ENCODE results near the gene TMCC2.
A peak's percentile ranks its signal among the peaks of the same experiment; 100 is the strongest.
"Not testable (repeated sequence)": the region's sequence is repeated elsewhere in the genome, so short reads cannot be mapped to it uniquely, and the experiment has no call there.

Gene TMCC2

DNA sequence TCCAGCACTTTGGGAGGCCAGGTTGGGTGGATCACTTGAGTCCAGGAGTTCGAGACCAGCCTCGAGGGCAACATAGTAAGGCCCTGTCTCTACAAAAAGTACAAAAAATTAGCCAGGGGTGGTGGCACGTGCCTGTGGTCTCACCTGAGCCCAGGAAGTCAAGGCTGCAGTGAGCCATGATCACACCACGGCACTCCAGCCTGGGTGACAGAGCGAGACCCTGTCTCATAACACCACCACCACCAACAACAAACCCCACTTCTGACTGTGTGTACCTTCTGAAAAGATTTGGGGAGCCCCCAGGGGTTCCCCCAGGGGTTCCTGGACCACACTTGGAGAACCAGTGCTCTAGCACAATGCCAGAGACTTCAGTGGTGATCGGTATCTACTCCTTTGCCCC is 63.9 kb downstream of the TMCC2 start:
- ATAC-seq (peak; percentile 33), DNase-seq (peak in 1 of 2 donors; percentile 46)
- H3K27me3 Mint-ChIP-seq: no peaks in the 10 kb centered on the region
- H3K4me1 Mint-ChIP-seq: peaks cover 86% of the 10 kb centered on the region
- H3K9me3 Mint-ChIP-seq: no peaks in the 10 kb centered on the region
- no peak overlapping the region for H3K27ac Mint-ChIP-seq
- no peak overlapping the region for H3K4me3 Mint-ChIP-seq

DNA sequence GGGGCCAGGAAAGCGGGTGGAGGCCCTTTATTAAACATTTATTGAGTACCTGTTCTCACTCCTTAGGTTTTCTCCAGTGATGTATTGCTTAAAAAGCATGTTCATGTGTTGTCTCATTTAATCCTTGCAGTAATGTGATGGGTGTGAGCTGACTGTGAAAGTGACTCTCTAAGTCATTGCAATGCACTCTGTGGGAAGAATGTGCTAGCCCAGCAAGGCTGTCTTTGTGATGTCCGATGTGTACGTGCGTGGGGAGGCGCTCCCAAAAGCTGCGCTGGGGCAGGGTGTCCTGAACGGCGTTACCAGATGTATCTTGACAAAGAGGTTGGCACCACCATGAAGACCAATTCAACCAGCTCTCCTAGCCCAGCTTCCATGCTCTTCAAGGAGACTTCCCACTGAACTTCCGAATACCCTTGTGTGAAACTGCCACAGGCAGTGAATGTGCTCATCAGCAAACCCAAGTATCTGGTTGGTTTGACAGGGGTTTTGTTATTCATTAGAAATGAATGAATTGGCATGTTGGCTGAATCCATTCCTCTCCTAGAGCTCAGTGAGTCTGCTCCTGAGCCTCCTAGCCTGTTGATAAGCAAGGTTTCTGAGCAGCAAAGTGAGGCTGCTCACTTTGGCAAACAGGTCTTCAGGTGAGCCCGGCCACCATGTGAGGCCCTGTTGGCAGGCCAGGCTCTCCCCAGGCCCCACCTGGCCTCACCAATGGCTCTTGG is 65.8 kb downstream of the TMCC2 start:
- H3K4me1 Mint-ChIP-seq: peaks cover 86% of the 10 kb centered on the region
- no peaks in the 10 kb centered on the region for H3K27me3 Mint-ChIP-seq
- ATAC-seq (no peak), DNase-seq (no peak)
- H3K9me3 Mint-ChIP-seq: no peaks in the 10 kb centered on the region
- H3K4me3 Mint-ChIP-seq: no peak overlapping the region
- H3K27ac Mint-ChIP-seq: no peak overlapping the region

DNA sequence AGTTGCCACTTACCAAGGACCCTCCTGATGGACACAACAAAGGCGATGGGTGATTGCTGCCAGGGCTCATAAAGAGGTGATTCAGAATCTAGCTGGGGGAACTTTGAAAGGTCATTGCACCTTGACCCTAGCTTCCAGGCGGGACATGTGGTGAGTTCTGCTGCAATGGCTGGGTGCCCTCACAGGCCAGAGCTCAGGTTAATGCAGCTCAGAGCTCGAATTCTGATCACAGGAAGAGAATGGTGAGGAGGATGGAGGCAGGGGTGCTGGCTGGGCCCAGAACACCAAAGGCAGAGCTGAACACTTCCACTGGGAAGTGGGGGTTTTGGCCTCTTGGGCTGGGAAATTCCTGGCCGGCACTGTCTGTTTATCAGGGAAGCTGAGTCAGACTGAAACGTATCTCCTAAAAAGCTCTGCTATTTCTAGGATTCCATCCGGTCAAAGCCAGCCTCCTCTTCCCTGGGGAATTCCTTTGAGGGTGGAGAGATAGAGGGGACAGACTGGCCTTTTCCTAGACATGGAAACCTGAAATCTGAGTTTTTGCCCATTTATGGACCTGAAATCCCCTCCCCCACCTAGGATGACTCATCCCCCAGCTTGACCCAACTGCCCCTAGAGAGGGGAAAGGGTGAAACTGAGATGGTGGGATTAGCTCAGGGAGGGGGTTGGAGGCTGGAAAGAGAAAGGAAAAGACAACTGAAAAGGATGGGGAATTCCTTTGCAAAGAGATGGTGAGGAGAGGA is 66.6 kb downstream of the TMCC2 start:
- H3K9me3 Mint-ChIP-seq: no peaks in the 10 kb centered on the region
- H3K27me3 Mint-ChIP-seq: no peaks in the 10 kb centered on the region
- H3K27ac Mint-ChIP-seq: peak overlapping the region in 1 of 2 donors; percentile 59
- H3K4me1 Mint-ChIP-seq: peaks cover 86% of the 10 kb centered on the region
- ATAC-seq (no peak), DNase-seq (no peak)
- H3K4me3 Mint-ChIP-seq: peak overlapping the region in 1 of 2 donors; percentile 13

DNA sequence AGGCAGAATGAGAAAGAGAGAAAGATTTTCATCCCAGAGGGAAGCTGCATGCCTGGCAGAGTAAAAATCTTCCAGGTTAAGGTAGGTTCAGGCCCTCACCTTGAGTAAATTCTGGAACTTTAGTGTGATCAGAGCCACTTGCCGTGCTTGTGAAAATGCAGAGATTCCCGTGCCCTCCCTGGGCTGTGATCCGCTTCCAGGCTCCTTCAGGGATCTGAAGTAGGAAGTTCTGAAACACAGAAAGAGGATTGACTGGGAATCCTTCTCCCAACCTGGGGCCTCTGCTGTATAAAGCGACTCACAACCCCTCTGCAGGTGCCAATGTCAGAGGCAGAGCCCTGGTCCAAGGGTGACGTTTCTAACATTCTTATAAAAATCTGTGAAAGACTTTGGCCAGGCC is 67.2 kb downstream of the TMCC2 start:
- no peaks in the 10 kb centered on the region for H3K27me3 Mint-ChIP-seq
- no peak overlapping the region for H3K4me3 Mint-ChIP-seq
- ATAC-seq: no peak
- no peaks in the 10 kb centered on the region for H3K9me3 Mint-ChIP-seq
- DNase-seq: no peak
- no peak overlapping the region for H3K27ac Mint-ChIP-seq
- H3K4me1 Mint-ChIP-seq: peaks cover 83% of the 10 kb centered on the region

DNA sequence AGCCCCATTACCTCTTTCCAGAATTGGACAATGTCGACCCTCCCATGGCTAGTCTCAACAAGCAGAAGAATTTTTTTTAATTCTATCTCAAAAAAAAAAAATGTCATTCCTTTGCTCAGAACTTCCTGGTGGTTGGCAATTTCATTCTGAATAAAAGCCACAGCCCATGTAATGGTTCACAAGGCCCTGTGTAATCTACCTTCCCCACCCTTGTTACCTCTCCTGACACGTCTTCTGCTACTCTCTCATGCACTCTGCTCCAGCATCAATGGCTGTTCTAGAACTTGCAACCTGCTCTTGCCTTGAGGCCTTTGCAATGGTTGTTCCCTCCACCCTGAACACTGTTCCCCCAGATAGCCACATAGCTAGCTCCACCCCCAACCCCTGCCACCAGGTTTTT is 68.4 kb downstream of the TMCC2 start:
- DNase-seq (no peak), ATAC-seq (no peak)
- H3K4me3 Mint-ChIP-seq: peak overlapping the region in 1 of 2 donors; percentile 11
- peak overlapping the region in 1 of 2 donors; percentile 53 for H3K27ac Mint-ChIP-seq
- H3K4me1 Mint-ChIP-seq: peaks cover 90% of the 10 kb centered on the region
- H3K9me3 Mint-ChIP-seq: no peaks in the 10 kb centered on the region
- H3K27me3 Mint-ChIP-seq: no peaks in the 10 kb centered on the region

DNA sequence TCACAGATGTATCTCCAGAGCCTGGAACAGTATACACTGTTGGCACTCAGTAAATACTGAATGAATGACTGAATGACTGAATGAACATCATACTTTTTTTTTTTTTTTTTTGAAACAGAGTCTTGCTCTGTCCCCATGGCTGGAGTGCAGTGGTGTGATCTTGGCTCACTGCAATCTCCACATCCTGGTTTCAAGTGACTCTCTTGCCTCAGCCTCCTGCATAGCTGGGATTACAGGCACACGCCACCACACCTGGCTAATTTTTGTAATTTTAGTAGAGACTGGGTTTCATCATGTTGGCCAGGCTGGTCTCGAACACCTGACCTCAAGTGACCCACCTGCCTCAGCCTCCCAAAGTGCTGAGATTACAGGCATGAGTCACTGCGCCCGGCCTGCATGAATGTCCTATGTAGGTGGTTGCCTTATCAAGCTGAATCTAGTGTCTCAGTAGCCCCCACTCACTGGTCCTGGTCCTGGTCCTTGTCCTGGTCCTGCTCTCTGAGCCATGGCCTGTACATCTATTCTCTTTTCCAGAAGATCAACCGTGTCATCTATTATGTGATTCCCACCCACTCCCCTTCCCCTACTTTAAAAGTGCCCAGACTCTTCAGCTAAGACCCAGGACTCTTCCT is 69.9 kb downstream of the TMCC2 start:
- DNase-seq, ATAC-seq, H3K9me3 Mint-ChIP-seq, H3K4me3 Mint-ChIP-seq, H3K27me3 Mint-ChIP-seq: not testable (repeated sequence)
- H3K4me1 Mint-ChIP-seq: peaks cover 92% of the 10 kb centered on the region
- H3K27ac Mint-ChIP-seq: peak overlapping the region; percentile 9 to 31

DNA sequence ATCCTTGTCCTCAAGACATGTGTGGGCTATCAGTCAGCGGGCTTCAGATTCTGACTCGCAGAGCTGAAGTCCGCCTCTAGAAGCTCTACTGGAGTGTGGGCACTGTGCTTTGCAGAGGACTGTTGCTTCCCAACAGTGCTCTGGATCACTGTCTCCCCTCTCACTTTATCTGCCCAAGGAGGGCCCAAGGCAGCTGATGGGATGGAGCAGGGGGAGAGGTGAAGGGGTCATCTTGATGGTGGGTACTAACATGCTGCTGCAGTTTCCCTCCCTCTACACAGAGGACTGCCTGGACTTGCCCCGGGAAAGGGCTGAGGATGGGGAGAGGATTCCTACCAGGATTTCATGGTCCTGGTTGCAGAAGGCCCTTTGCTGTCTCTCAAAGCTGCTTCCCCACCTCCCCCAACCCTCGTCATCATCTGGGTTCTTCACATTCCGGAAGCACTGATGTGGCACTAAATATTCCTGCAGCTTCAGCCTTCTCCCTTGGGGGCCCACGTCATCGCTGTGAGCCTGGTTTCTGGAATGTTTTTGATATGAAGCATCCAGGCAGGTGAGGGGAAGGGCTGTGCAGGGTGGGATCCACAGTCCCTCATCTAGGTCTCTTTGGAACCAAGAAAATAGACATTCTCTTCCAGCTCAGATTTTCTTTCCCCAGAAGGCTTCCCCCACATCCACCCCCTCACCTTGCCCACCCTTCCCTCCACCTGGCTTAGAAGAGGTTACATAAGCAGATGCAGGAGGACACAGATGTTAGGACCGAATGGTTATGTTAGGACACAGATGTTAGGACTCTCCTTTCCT is 70.6 kb downstream of the TMCC2 start:
- no peak overlapping the region for H3K4me3 Mint-ChIP-seq
- DNase-seq: no peak
- peak; percentile 41 for ATAC-seq
- H3K27ac Mint-ChIP-seq: peak overlapping the region in 1 of 2 donors; percentile 79
- H3K9me3 Mint-ChIP-seq: no peaks in the 10 kb centered on the region
- H3K27me3 Mint-ChIP-seq: no peaks in the 10 kb centered on the region
- H3K4me1 Mint-ChIP-seq: peaks cover 85% of the 10 kb centered on the region

DNA sequence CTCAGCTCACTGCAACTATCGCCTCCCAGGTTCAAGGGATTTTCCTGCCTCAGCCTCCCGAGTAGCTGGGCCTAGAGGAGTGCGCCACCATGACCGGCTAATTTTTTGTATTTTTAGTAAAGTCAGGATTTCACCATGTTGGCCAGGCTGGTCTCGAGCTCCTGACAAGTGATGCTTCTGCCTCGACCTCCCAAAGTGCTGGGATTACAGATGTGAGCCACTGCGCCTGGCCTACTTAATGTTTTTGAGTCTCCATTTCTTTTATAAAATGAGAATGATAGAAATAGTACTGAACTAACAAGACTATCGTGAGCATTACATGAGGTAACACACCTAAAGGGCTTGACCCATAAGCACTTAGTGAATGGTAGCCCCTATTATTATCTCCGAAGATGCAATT is 72.4 kb downstream of the TMCC2 start:
- ATAC-seq (no peak), DNase-seq (no peak)
- Mint-ChIP-seq H3K27me3 (no peaks in the 10 kb centered on the region), H3K4me1 (peaks cover 82% of the 10 kb centered on the region), H3K9me3 (no peaks in the 10 kb centered on the region), H3K4me3 (no peak overlapping the region), H3K27ac (no peak overlapping the region)

DNA sequence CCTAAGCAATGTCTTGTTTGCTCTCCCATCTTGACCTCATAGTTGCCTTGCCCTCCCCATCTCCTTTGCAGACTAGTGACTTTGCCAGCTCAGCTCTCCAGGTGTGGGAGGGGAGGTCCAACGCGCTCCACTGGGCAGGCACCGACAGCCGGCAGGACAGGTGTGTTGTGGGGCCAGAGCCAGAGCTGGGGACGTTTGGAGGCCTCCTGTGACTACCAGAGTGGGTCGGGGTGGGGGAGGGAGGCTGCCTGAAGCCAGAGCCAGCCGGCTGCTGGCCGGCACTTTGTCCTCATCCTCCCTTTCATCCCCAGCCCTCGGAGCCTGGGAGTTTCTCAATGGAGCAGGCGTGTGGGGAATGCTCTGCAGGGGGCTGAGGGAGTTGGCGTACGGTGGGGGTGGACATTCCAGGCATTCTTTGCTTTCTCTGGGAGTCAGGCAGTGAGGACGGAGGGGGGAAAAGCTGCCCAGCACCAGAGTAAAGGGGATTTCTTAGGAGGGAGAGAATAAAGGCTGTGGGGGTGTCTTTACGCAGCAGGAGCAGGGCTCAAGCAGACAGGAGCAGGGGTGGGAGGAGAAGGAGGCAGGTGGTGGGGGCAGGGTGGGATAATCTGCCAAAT is 73.6 kb downstream of the TMCC2 start:
- Mint-ChIP-seq H3K27me3 (no peaks in the 10 kb centered on the region), H3K27ac (no peak overlapping the region), H3K9me3 (no peaks in the 10 kb centered on the region), H3K4me1 (peaks cover 79% of the 10 kb centered on the region), H3K4me3 (no peak overlapping the region)
- no peak for DNase-seq
- ATAC-seq: no peak

DNA sequence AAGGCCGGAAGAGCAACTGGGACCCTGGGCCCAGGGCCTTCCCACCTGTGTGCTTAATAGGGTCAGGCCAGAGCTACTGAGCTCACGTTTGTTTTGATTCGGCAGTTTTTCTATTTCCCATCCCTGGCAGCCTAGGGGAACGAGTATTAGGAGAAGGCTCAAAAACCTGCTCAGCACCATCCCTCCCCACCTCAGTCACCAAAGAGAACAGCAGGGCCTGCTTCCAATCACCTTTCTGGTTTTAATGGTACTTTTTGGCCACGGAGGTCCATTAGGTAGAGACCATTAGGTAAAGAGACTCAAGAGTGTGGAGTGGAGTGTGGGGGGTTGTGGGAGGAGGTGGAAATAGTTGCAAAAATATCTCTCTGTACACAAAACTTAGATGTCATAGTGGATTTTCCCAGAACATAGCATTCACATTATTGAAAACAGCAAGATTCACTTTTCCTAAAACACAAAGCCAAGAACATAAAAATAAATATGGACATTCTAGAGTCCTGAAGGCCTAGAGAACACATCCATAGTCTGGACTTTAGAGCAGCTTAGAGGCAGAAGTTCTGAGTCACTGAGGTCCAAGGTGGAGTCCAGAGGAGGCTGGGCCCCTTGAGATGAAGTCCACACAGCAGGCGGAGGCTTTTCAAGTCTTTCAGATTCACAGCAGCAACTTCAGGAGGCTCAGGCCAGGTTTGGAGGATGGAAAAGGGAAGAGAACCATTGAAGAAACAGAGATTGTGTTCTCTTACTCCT is 74.3 kb downstream of the TMCC2 start:
- Mint-ChIP-seq H3K4me1 (peaks cover 79% of the 10 kb centered on the region), H3K27ac (peak overlapping the region; percentile 11 to 93), H3K9me3 (no peaks in the 10 kb centered on the region), H3K27me3 (no peaks in the 10 kb centered on the region), H3K4me3 (no peak overlapping the region)
- no peak for ATAC-seq
- DNase-seq: no peak

DNA sequence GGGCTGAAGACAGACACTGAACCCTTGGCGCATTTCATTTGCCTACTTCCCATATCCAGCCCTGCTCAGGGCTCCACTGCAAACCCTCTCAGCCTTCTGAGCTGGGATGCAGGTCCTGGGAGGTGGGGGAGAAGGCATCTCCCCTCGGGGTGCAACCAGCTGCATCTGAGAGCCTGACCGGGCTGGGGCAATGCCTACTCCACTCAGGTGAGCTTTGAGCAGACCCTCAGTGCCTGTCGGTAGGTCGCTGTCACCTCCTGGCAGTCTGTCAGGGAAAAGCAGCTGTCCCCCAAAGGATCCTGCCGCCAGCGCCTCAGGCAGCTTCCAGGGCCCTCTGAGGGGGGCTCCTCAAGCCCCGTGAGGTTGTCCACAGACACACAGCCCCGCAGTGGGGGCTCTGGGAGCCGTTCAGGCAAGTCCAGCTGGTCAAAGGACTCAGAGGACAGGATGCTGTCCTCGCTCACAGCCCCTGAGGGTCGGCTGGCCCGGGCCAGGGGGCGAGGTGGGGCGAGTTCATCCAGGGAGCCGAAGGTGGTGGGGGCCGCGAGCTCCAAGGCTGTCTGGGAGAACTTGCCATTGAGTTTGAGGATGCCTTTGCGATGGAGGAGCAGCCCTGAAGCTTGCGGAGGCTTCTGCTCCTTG is 75.6 kb downstream of the TMCC2 start:
- no peak for DNase-seq
- Mint-ChIP-seq H3K9me3 (no peaks in the 10 kb centered on the region), H3K4me1 (peaks cover 70% of the 10 kb centered on the region), H3K4me3 (no peak overlapping the region), H3K27me3 (no peaks in the 10 kb centered on the region), H3K27ac (no peak overlapping the region)
- ATAC-seq: no peak

DNA sequence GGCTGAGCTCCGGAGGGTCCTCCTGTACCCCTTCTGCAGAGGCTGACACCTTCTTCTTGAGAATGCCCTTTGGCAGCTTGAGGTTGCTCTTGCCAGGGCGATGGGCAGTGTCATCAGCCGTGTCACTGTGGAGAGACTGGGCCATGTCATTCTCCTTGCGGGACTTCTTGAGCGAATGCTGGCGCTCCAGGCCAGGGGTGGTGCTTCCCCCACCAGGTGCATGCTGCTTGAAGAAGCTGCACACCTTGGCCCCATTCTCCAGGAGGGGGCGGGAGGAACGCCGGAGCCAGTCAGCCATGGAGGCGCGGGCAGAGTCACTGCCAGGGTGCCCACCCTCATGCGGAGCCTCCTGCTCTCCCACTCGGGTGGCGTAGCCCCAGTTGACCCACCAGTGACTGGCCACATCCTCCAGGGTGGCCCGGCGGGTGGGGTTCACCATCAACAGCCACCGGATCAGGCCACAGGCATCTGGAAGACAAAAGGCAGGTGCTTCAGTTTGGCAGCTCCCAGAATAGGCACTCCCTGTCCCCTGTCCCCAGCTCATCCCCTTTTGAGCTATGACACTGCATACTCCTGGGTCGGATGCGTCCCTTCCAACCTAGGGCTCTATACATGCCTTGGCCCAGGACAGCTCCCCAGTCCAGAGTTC is 76.4 kb downstream of the TMCC2 start:
- peak; percentile 20 for ATAC-seq

DNA sequence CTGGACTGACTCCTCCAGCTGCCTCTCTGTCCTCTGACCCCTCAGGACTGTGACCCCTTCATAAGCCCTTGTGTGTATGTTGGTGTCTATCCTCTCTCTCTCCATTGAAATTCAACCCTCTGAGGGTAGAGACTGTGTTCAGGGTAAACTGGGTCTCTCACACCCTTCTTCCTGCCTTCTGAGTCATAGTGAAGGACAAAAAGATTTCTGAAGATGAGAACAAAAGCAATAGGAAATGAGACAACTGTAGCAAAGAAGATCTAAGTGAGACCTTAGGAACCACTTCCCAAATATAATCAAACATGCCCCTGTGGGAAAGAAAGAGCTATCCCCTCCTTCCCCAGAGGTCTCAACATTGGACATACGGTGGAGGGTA is 76.9 kb downstream of the TMCC2 start:
- ATAC-seq: peak; percentile 49
- Mint-ChIP-seq H3K27ac (peak overlapping the region in 1 of 2 donors; percentile 2), H3K4me3 (no peak overlapping the region), H3K4me1 (peaks cover 61% of the 10 kb centered on the region), H3K9me3 (no peaks in the 10 kb centered on the region), H3K27me3 (no peaks in the 10 kb centered on the region)
- no peak for DNase-seq

More for the DNA sequence above, 76.4 kb downstream of the TMCC2 start:
- Mint-ChIP-seq H3K4me3 (no peak overlapping the region), H3K27me3 (no peaks in the 10 kb centered on the region), H3K27ac (peak overlapping the region in 1 of 2 donors; percentile 2), H3K9me3 (no peaks in the 10 kb centered on the region), H3K4me1 (peaks cover 62% of the 10 kb centered on the region)
- DNase-seq: no peak

All from stimulated activated naive CD8-positive, alpha-beta T cell treated with anti-CD3 and anti-CD28 coated beads, Interleukin-15, amount 100 ng/mL, for 72 hours (primary cell).